Activated CD8-positive, alpha-beta memory T cell treated with anti-CD3 and anti-CD28 coated beads for 1 hour (primary cell): ENCODE data around the gene PRIMPOL.
A peak's percentile ranks its signal among the peaks of the same experiment; 100 is the strongest.
"Not testable (repeated sequence)": the region's sequence is repeated elsewhere in the genome, so short reads cannot be mapped to it uniquely, and the experiment has no call there.

ENCODE experiments used
- DNase-seq, 2 donors: peaks; one replicate each; pipeline ENCODE4 v3.0.0-alpha.2; 2020; ENCODE audit warnings: low read depth in 1 of 2; ENCODE audit errors: extremely low read depth in 1 of 2

The PRIMPOL gene

GRCh38 chr4:184636897-184637296, 12.6 kb upstream of the PRIMPOL start:
- DNase-seq = no peak

- no peak for DNase-seq
Measured at GRCh38 chr4:184641022-184641421, 8.5 kb upstream of the PRIMPOL start.

GRCh38 chr4:184641451-184641850, 8.1 kb upstream of the PRIMPOL start:
- DNase-seq = no peak

- DNase-seq = no peak
Measured at GRCh38 chr4:184643731-184644130, 5.8 kb upstream of the PRIMPOL start.

- no peak for DNase-seq
Measured at GRCh38 chr4:184644553-184645307, 4.8 kb upstream of the PRIMPOL start.

- no peak for DNase-seq
Measured at GRCh38 chr4:184645904-184646610, 3.5 kb upstream of the PRIMPOL start.

GRCh38 chr4:184647266-184648053, 2.1 kb upstream of the PRIMPOL start:
- DNase-seq = no peak

- DNase-seq = no peak
Measured at GRCh38 chr4:184648054-184648312, 1.6 kb upstream of the PRIMPOL start.

- DNase-seq = peak in 1 of 2 donors; percentile 19
Measured at GRCh38 chr4:184648313-184649025, 1.1 kb upstream of the PRIMPOL start.

GRCh38 chr4:184649971-184650855, 675 bp downstream of the PRIMPOL start:
- no peak for DNase-seq

- no peak for DNase-seq
Measured at GRCh38 chr4:184651899-184652298, 2.4 kb downstream of the PRIMPOL start.

- not testable (repeated sequence) for DNase-seq
Measured at GRCh38 chr4:184652681-184653080, 3.1 kb downstream of the PRIMPOL start.

GRCh38 chr4:184653650-184654049, 4.1 kb downstream of the PRIMPOL start:
- no peak for DNase-seq

GRCh38 chr4:184655889-184656869, 6.6 kb downstream of the PRIMPOL start:
- DNase-seq = no peak

GRCh38 chr4:184657144-184657543, 7.6 kb downstream of the PRIMPOL start:
- DNase-seq = no peak

GRCh38 chr4:184657820-184658219, 8.3 kb downstream of the PRIMPOL start:
- DNase-seq = not testable (repeated sequence)

GRCh38 chr4:184660978-184661377, 11.4 kb downstream of the PRIMPOL start:
- no peak for DNase-seq

GRCh38 chr4:184662236-184662635, 12.7 kb downstream of the PRIMPOL start:
- no peak for DNase-seq
